ENCODE data around the gene CPN2.

DNA sequence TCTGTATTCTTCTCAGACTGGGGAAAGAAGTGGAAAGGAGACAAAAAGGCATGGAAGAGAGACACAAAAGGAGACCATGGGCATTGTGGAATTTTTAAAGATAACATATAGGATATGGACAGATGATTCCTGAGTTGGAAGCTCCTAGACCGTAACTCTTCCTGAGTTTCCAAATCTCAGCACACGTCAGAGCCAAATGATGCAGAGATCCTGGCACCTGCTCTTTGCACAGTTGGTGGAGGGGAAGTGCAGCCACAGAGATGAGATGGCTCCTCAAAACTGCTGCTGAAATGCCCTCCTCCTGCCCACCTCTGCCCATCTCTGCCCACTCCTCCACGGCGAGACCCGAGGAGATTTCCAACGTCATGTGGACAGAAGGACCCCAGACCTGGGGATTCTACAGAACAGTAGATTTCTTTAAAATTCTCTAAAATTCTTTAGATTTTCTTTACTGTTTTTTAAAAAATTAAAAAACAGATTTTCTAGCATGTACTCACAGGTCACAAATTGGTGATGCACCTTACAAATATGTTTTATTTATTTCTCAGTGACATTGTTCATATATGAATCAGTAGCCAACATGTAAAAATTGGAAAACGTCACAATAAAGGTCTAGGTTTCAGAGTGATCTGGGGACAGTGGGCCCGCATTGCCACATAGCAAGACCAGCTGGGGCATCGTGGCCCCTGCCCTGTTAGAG, 8.1 kb downstream of the CPN2 start:
- TF ChIP-seq, protein P1, sequence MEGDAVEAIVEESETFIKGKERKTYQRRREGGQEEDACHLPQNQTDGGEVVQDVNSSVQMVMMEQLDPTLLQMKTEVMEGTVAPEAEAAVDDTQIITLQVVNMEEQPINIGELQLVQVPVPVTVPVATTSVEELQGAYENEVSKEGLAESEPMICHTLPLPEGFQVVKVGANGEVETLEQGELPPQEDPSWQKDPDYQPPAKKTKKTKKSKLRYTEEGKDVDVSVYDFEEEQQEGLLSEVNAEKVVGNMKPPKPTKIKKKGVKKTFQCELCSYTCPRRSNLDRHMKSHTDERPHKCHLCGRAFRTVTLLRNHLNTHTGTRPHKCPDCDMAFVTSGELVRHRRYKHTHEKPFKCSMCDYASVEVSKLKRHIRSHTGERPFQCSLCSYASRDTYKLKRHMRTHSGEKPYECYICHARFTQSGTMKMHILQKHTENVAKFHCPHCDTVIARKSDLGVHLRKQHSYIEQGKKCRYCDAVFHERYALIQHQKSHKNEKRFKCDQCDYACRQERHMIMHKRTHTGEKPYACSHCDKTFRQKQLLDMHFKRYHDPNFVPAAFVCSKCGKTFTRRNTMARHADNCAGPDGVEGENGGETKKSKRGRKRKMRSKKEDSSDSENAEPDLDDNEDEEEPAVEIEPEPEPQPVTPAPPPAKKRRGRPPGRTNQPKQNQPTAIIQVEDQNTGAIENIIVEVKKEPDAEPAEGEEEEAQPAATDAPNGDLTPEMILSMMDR (conservative IDR thresholded peaks at IDR 0.05; ENCODE audit: low read length), result no peak
- TF ChIP-seq EZH2phosphoT487 (IDR thresholded peaks at IDR 0.05; ENCODE audit: borderline replicate concordance), result no peak
